NCI-H1092 treated with DMSO at 0.1 percent for 48 hours (cell line): ENCODE data around the gene PRR15L.
A peak's percentile ranks its signal among the peaks of the same experiment; 100 is the strongest.

Experiments used
- DNase-seq: peaks from one replicate; lab custom pipeline; 2025; lab: John Stamatoyannopoulos, UW

Gene PRR15L

GRCh38 chr17:47959825-47960655 is 2.4 kb upstream of the PRR15L start:
- DNase-seq, result peak; percentile 27

- peak; percentile 30 for DNase-seq
These were observed 692 bp downstream of the PRR15L start for GRCh38 chr17:47956791-47957590.

- no peak for DNase-seq
These were observed 1.9 kb downstream of the PRR15L start for GRCh38 chr17:47955497-47956461.

DNA sequence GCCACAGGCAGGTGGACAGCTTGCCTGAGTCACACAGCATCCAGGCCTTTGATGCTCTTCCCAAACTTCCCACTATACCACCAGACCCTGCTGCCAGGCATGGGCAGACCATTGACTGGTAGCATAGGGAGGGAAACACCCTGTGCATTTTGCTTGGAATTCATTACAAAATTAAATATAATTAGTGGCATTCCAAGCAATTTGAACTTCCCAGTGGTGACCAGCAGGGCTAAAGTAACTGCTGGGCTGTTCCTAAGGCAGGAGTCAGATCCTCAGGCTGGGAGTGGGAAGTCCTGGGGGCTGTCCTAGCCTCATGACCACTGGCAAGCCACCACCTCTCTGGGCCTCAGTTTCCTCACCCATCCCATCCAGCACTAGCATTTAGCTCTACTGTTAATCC is 3.8 kb downstream of the PRR15L start:
- DNase-seq, result no peak

GRCh38 chr17:47952171-47953021 is 5.3 kb downstream of the PRR15L start:
- DNase-seq, result no peak

DNA sequence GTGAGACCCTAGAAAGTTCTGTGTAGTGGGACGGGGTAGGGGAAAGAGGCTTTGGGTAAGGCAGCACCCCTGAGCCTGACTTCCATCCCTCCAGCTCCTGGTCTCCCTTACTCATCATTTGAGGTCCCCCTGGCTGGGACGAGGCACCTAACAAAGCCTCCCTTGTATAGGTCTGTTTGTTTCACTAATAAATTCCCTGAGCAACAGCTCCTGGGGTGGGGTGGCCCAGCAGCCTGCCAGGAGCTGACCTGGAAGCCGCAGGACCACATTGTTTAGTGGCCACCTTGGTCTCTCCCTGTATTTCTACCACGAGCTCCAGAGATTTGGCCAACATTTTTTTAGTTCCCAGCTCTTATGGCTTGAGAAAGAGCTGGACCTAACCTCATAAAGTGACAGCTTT is 7.2 kb downstream of the PRR15L start:
- no peak for DNase-seq

GRCh38 chr17:47949946-47950345 is 7.7 kb downstream of the PRR15L start:
- no peak for DNase-seq

DNA sequence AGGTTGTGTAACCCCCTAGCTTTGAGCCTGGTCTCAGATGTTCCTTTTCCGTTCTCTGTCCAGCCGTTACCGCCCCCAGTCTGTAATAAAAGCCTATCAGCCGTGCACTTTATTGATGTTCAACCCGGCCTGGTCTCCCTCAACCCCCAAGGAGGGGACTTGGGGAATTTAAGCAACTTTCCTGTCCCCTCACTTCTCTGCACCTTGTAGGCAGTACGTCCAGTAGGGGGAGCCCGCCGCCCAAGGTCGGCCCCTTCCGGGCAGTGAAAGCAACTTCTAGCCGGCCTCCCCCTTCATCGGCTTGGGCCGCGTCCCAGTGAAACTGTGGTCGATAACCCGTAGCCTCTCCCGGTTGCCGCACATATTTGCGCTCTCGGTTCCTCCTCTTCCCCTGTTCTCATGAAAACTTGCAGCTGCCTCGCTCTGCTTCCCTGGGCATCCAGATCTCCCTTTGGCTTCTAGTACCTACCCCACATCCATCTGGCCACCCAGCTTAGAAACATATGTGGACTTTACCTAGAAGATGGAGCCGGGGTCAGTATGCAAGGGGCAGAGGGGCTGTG is 8.4 kb downstream of the PRR15L start:
- DNase-seq, result peak; percentile 66

GRCh38 chr17:47948706-47949196 is 8.9 kb downstream of the PRR15L start:
- no peak for DNase-seq

GRCh38 chr17:47946929-47947397 is 10.7 kb downstream of the PRR15L start:
- peak; percentile 21 for DNase-seq

- DNase-seq, result no peak
These were observed 11.2 kb downstream of the PRR15L start for GRCh38 chr17:47946516-47946915.

- DNase-seq, result no peak
These were observed 11.9 kb downstream of the PRR15L start for GRCh38 chr17:47945529-47946508.

- no peak for DNase-seq
These were observed 12.6 kb downstream of the PRR15L start for GRCh38 chr17:47945080-47945479.

GRCh38 chr17:47942568-47942967 is 15.1 kb downstream of the PRR15L start:
- no peak for DNase-seq

- DNase-seq, result no peak
These were observed 15.6 kb downstream of the PRR15L start for GRCh38 chr17:47942096-47942510.

GRCh38 chr17:47941246-47942095 is 16.2 kb downstream of the PRR15L start, which contains the start of gene PNPO:
Gene PNPO, plus strand, starts transcription at chr17:47941571. Its CDS starts 105 bp downstream, at chr17:47941676.
- DNase-seq, result peak; percentile 98

DNA sequence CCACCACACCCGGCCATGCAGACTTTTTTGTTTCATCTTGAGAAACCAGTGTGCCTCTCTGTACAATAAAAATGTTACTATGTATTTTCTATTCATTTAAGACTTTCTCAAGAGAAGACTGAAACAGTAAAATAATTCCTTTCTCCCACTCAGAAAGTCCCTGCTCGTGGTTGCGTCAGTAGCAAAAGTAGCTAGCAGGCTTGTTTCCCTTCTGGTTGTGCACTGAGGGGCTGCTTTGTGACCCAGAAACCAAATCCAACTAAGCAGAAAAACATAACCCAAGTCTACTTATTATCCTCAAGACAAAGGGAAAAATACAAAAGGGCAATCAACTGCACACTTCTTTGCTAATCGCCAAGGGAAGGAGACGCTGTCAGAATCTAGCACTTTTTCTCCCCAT is 19.7 kb downstream of the PRR15L start:
- no peak for DNase-seq

DNA sequence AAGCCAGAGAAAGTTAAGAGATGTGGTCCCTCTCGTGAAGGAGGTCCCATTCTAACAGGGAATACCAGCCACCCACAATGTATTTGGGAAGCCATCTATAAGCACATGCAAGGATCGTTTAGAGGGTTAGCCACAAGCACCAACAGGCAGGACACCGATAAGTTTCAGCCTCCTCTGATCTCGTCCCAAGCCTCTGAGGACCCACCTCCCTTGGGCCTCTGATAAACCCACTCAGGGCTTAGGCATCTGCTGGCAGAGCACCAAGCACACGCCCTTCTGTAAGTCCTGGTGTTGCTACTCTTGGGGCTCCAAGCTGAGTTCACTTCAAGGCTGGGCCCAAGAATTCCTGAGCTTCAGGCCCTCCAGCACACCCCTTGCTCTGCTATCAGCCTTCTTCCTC is 21.7 kb downstream of the PRR15L start:
- no peak for DNase-seq
